Retinal pigment epithelial cell (primary cell): ENCODE data around the gene GLIPR1.

Source experiments
- DNase-seq: peaks from one replicate; pipeline ENCODE4 v3.0.0-alpha.2; 2010; ENCODE audit warnings: low read depth
- H3K4me3 ChIP-seq: 2 replicates; pipeline ENCODE4 v1.5.1; 2011; ENCODE audit warnings: mild to moderate bottlenecking, low read length, control low read depth, moderate library complexity
- CTCF ChIP-seq: conservative IDR thresholded peaks from 2 replicates; pipeline ENCODE4 v1.5.1; 2011; ENCODE audit warnings: low read depth, low read length, control low read depth, inconsistent platforms

Gene GLIPR1

GRCh38 chr12:75487308-75487707 lies 6.8 kb downstream of the GLIPR1 start:
- TF ChIP-seq CTCF = no peak
- no peak overlapping the region for H3K4me3 ChIP-seq
- no peak for DNase-seq

GRCh38 chr12:75488553-75488952 lies 8.0 kb downstream of the GLIPR1 start:
- DNase-seq = no peak
- H3K4me3 ChIP-seq = no peak overlapping the region
- peak; percentile 50 for TF ChIP-seq CTCF

DNA sequence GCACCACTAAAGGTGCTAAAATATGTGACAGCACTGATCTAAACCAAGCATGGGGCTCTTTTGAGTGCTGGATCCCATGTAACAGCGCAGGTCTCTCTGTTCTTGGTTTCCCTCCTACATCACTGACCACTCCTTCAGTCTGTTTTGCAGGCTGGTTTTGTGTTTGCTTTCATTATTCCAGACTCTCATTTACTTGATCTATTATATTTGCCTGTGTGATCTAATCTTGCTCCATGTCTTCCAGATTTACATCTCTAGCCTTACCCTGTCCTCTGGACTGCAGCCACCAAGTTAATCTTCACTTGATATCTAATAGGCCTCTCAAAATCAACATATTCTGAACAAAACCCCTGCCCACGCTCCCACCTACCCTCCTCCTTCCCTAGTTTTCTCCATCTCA lies 8.6 kb downstream of the GLIPR1 start:
- TF ChIP-seq CTCF = no peak
- no peak for DNase-seq
- no peak overlapping the region for H3K4me3 ChIP-seq

DNA sequence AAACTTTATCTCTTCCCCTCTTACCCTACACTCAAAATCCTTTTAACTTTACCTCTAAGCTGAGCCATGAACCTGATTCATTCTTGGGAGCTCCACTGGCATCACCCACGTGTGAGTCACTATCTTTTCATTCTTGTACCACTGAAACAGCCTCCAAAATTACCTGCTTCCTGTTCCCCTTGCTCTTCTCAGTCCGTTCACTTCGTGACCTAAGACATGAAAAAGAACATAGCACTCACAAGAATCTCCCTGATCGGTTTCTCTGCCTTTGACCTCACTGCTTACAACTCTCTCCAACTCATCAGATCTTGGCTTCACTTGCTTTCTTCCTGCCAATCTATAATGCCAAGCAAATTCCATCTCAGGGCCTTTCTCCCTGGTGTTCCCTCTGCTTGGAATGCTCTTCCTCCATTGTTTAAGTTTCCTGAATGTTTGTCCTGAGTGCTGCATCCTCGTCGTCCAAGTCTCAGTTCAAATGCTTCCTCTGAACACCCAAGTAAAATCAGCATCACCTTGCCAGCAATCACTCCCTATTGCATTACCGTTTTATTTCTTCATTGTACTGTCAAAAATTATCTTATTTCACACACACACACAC lies 9.2 kb downstream of the GLIPR1 start:
- no peak for TF ChIP-seq CTCF
- no peak for DNase-seq
- H3K4me3 ChIP-seq = no peak overlapping the region

DNA sequence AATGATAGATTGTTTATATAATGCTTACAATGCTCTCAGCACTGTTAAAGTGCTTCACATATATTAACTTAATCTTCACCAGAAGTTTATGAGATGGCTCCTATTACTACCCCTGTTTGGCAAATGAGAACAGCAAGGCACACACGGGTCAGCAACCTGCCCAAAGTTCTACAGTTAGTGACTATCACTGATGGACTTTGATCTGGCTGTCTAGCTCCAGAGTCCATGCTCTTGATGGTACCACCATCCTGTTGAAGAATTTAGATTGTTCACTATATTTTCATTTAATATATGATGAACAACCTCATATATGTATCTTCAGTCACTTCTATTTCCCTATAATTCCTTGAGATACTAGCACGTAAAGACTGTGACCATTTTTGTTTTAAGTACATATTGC lies 10.6 kb downstream of the GLIPR1 start:
- H3K4me3 ChIP-seq = no peak overlapping the region
- TF ChIP-seq CTCF = no peak
- no peak for DNase-seq

DNA sequence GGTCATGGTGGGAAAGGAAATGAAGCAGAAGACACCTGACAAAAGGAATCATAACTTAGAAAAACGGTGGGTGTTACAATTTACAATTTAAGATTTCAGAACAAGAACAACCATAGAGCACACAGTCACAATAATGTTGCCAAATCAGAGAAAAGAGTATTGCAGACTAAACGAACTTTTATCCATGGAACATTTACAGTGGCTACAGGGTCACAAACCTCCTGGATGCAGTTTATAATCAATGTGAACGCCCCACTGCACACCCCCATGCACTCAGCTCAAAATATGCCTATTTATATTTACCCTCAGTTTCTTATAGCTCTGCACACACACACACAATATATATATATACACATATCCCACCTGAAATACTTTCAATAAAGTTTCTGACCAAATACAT lies 22.9 kb downstream of the GLIPR1 start:
- no peak for TF ChIP-seq CTCF
- no peak for DNase-seq
- no peak overlapping the region for H3K4me3 ChIP-seq

GRCh38 chr12:75503866-75504265 lies 23.3 kb downstream of the GLIPR1 start:
- no peak for TF ChIP-seq CTCF
- H3K4me3 ChIP-seq = no peak overlapping the region
- no peak for DNase-seq
